Fibroblast of villous mesenchyme (primary cell): ENCODE results near the gene SAMD5. TPM values are rescaled to one million over a fixed set of nuclear protein-coding genes. Genes with fewer than 3 reads are reported as not detected.

Source experiments
- DNase-seq: peaks from one replicate; pipeline ENCODE4 v3.0.0-alpha.2; 2010; ENCODE audit warnings: low read depth
- H3K4me3 ChIP-seq: 2 replicates; pipeline ENCODE4 v1.5.1; 2011; ENCODE audit warnings: low read depth, mild to moderate bottlenecking, low read length
- CTCF ChIP-seq: IDR thresholded peaks from 2 replicates; pipeline ENCODE4 v1.5.1; 2012; ENCODE audit warnings: low read depth, mild to moderate bottlenecking, low read length; ENCODE audit not compliant: insufficient read depth
- total RNA-seq: library from RNA; depleted of rRNA; stranded (reverse); fragments of >200 nt; gene quantifications from 2 replicates; pipeline ENCODE4 v1.2.3, GENCODE V29; 2012

SAMD5 gene
- total RNA-seq, 1 donor, result under 0.01 TPM

- no peak overlapping the region for H3K4me3 ChIP-seq
- no peak for DNase-seq
- TF ChIP-seq CTCF, result no peak
Measured at GRCh38 chr6:147525519-147526209, 17.2 kb downstream of the SAMD5 start.

DNA sequence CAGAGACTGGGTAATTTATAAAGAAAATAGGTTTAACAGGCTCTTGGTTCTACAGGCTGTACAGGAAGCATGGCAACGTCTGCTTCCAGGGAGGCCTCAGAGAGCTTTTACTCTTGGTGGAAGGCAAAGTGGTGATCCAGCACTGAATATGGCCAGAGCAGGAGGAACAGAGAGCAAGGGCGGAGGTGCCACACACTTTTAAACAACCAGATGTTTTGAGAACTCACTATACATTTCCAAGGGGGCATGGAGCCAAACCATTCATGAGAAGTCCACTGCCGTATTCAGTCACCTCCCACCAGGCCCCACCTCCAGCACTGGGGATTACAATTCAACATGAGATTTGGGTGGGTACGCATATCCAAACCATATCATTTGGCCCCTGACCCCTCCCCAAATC, 18.7 kb downstream of the SAMD5 start:
- H3K4me3 ChIP-seq, result no peak overlapping the region
- TF ChIP-seq CTCF, result no peak
- DNase-seq, result no peak

DNA sequence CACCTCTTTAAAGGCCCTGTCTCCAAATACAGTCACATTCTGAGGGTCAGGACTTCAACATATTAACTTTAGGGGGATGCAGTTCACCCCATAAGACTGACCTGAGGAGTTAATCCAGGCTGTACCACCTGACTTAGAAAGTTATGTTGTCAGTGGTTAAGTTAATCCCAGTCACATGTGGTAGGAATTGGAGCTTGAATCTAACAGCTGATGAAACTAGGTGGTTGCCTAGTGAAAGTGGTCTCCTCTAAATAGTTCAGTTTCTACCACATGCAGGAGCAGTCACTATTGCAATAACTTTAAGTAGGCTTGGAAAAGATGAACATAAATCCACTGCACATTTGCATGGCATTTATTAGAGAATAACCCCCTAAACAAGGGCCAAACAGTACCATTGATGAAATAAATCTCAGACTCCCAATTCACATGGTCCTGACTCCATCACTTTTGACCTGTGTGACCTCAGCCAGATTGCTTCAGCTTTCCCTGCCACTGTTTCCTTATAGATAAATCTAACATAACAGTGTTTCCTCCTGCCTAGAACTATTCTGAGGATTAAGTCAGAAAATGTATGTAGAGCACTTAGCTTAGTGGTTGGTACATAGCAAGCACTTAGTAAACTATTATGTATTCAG, 20.1 kb downstream of the SAMD5 start:
- DNase-seq, result peak; percentile 33
- TF ChIP-seq CTCF, result no peak
- H3K4me3 ChIP-seq, result no peak overlapping the region

DNA sequence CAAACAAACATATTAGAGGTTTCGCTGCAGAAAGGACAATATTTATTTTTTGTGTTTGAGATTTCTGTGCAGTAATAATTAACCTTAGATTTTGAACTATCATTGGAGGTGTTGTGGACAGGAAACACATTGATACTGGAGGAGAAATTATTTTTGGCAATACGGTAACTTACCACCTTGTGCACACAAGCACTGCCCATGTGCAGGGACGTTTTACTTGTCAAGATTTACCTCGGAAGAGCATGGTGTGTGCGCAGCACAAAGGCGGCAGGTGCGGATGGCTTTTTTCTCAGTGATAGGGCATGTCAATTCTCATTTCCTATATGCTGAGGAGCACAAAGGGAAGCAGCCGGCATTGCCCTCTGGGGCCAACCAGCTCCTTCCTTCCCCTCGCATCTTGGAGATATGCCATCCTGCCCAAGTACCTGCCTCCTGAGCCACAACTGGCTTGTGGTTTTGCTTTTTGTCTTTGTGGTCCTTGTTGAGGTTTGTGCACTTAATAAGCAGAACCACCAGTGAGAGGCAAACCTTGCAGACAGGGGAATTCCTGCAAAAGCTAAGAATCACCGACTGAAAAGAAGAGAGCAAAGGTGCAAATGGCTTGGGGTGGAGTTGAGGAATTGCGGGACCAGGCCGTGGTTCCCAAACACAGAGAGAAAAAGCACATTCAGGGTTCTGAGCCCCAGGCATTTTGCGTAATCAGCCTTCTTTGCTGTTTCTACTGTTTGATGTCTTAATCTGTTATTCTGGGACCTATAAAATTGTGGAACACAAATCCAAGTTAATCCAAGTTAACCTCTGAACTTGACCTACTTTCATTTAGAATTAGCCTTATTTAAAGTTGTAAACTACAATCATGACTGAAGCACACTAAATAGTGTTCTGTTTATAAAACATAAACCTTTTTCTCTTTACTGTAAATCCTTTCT, 21.9 kb downstream of the SAMD5 start:
- DNase-seq, result peak; percentile 60
- H3K4me3 ChIP-seq, result no peak overlapping the region
- TF ChIP-seq CTCF, result no peak

- no peak for TF ChIP-seq CTCF
- no peak overlapping the region for H3K4me3 ChIP-seq
- no peak for DNase-seq
Measured at GRCh38 chr6:147531321-147531720, 22.8 kb downstream of the SAMD5 start.

DNA sequence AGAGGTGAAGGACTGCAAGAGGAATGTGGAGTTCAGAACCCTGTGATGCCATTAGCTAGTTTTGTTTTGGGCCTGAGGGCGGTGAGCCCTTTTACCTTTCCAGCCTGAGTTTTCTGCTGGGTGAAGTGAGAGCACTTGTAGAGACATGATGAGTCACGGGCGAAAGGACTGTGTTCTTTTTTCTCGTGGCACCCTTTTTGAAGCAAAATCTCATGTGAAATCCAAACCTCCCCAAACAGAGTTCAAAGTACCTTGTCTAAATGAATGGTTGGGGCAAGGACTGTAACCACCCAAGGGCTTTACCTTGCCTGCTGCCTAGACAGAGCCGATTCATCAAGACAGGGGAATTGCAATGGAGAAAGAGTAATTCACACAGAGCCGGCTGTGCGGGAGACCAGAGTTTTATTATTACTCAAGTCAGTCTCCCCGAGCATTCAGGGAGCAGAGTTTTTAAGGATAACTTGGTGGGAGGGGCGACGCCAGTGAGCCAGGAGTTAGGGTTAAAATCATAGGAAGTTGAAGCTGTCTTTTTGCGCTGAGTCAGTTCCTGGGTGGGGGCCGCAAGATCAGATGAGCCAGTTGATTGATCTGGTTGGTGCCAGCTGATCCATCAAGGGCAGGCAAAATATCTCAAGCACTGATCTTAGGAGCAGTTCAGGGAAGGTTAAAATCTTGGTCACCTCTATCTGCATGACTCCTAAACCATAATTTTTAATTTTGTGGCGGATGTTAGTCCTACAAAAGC, 25.8 kb downstream of the SAMD5 start:
- no peak for TF ChIP-seq CTCF
- no peak for DNase-seq
- H3K4me3 ChIP-seq, result no peak overlapping the region
